NCI-H1417 (cell line): Measurements from ENCODE around the gene FNDC1.
"Not testable (repeated sequence)": the region's sequence is repeated elsewhere in the genome, so short reads cannot be mapped to it uniquely, and the experiment has no call there.

Experiments
- DNase-seq, 3 experiments: peaks; one replicate each; lab custom pipeline; 2025; lab: John Stamatoyannopoulos, UW

The FNDC1 gene

GRCh38 chr6:159259441-159260125 is 90.4 kb downstream of the FNDC1 start:
- DNase-seq = no peak

- no peak for DNase-seq
These were observed 91.0 kb downstream of the FNDC1 start for GRCh38 chr6:159260208-159260607.

GRCh38 chr6:159261995-159262394 is 92.8 kb downstream of the FNDC1 start:
- DNase-seq = no peak

DNA sequence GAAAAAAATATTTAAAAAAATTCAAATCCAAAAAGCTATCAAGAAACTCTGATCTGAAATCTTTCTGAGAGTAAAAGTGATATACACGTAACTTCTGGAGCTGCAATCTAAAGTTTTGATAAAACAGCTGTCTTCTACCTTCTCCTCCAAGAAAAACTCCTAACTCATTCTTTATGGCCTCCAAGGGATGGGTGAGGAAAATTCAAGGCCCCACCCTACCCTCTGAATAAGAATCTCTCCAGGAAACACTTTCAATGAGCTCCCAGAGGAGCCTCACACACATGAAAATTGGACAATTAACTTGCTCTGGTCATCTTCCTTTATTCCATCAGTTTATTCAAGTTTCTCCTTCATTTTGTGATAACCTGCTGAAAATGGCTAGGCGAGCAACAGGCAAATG is 93.4 kb downstream of the FNDC1 start:
- DNase-seq = no peak

DNA sequence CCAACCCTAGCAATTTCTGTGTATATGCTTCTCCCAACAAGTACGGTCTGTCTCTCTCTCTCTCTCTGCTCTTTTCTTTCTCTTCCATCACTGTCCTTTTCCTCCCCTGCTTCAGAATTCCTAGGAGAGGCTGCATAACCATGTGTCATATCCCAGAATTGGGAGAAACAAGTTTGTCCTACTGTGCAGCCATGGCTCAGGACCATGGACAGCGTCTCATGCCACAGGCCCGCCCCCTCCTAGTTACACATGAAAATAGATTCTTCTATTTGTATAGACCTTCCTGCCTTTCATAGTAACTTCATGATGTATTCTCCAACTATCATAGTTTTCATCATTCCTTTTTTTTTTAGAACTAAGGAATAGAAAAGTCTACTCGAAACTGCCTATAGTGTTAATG is 98.0 kb downstream of the FNDC1 start:
- DNase-seq = no peak

DNA sequence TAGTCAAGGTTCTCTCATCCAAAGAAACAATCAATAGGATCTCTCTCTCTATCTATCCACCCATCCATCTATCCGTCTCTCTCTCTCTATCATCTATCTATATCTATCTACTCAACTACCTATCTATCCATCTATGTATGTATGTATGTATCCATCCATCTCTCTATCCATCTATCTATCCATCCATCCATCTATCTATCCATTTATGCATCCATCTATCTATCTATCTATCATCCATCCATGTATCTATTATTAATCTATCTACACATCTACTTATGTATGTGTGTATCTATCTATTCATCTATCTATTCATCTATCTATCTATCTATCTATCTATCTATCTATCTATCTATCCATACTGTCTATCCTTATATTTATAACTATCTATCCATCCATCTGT is 99.3 kb downstream of the FNDC1 start:
- no peak for DNase-seq

- no peak for DNase-seq
These were observed 102.1 kb downstream of the FNDC1 start for GRCh38 chr6:159271257-159271656.

GRCh38 chr6:159278626-159279025 is 109.4 kb downstream of the FNDC1 start:
- no peak for DNase-seq

DNA sequence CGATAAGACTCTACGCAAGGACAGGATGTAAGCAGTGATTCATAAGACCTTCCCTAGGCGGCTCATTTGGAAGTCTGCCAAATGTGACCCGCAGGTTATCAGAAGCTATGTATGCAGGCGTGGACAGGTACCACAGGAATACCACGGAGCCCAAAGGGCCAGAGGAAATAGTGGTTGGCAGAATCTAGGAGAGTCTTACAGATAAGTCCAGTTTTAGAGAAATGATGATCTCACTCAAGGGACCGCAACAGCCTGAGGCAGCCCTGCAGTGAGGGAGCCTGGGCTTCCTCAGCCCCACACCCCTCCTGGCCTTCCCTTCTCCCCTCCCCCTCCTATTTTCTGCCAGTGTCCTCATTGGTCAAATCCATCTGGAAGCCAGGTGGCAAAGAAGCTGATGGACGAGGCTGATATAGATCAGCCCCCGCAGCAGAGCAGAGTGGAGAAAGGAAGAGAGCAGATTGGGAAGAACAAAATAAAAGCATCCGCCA is 110.6 kb downstream of the FNDC1 start:
- peak in 1 of 3 experiments; percentile 37 for DNase-seq

DNA sequence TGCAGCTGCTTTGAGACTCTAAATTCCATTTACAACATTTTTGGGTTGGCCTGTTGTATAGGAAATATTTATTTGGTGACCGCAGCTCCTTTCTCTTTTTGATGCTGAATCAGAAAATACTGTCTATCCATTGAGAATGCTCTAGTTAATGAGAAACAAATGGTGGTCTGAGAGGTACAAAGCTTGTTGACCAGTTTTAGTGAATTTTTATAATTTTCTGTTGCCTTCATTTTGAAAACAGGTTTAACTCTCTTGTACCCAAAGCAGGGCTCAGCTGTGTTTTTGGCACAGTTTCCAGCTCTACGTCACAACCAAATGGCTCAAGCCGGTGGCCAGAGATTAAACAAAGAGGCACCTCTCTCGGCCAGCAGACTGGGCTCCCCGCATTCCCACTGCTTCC is 113.2 kb downstream of the FNDC1 start:
- no peak for DNase-seq

GRCh38 chr6:159284661-159285060 is 115.5 kb downstream of the FNDC1 start:
- not testable (repeated sequence) for DNase-seq

- no peak for DNase-seq
These were observed 129.6 kb downstream of the FNDC1 start for GRCh38 chr6:159298840-159299239.

DNA sequence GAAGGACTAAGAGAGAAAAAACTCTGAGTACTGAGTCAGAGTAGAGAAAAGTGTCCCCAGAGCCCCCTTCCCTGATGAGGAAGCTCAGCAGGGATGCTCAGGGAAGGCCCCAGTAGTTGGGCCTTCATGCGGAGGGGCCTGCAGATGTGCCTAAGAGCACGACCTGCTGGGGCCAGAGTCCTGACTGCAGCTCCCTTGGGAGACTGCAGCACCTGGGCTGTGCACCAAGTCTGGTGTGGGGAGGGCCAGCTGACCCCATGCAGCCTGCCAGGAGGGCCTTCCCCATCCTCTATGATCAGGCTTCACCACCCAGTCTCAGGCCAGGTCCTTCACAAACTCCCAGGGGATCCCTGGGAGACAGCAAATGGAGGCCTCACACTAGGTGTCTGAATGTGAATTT is 130.4 kb downstream of the FNDC1 start:
- DNase-seq = no peak

GRCh38 chr6:159301277-159301676 is 132.1 kb downstream of the FNDC1 start:
- no peak for DNase-seq

DNA sequence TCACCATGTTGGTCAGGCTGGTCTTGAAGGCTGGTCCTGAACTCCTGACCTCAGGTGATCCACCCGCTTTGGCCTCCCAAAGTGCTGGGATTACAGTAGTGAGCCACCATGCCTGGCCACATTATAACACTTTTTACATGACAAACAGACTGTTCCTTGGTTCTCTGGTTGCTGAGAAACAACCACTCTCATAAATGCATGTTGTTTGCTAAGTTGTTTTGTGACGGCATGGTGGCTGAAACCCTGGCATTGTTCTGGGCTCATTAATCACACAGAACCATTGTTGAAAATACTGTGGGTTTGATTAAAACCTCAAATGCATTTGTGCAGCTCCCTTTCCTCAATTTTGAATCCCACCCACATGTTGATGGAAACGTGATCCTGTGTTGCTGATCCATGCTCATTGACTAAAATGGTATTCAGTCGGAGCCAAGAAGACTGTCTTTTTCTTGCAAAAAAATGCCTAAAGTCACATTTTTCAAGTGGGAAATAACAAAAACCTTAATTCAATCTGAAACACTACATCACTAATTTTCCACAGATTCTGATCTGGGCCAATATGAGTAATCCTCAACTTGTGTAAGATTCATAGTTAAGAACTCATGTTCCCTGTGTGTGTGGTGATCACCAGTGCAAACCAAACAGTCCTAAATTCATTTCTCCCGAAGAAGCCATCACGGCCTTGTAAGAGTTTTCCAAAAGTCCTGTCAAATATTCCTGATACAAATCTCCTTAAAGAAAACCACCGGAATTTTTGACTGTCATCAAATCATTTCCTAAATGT is 132.8 kb downstream of the FNDC1 start:
- peak in 1 of 3 experiments; percentile 36 for DNase-seq

GRCh38 chr6:159302594-159302992 is 133.4 kb downstream of the FNDC1 start:
- DNase-seq = peak in 1 of 3 experiments; percentile 49

- DNase-seq = no peak
These were observed 134.0 kb downstream of the FNDC1 start for GRCh38 chr6:159303159-159303558.

DNA sequence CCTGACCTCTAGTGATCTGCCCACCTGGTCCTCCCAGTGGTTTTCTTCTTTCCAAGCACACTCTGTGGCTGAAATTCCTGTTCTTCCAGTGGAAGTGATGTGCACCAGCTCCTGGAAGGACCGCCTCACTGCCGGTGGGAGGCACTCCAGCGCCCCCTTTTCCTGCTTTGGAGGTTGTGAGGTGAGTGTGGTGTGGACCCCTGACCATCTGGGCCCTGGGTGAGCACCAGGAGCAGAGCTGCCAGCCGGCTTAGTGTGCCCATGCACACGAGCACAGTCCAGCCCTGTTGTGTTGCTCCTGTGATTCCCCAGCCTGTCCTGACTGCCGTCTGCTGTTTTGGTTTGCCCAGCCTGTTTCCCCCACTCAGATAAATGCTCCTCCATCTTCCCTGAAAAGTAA is 134.6 kb downstream of the FNDC1 start:
- no peak for DNase-seq

DNA sequence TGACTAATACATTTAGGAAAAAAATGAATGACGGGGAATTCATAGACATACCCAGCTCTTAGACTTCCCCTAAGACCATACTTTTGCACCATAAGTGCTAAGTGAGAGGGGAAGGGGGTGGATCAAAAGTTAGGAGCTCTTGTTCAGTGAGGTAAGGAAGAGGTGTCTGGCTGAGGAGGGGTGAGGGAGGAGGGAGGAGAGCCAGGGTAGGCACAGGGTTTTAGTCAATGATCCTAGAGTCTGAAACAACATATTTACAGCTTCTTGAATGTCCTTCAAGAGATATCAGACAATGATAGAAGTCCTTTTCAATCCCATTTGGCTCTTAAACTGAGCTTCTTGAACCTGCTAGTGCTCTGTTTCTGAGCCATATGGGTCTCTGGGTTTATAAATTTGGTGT is 135.4 kb downstream of the FNDC1 start:
- no peak for DNase-seq

DNA sequence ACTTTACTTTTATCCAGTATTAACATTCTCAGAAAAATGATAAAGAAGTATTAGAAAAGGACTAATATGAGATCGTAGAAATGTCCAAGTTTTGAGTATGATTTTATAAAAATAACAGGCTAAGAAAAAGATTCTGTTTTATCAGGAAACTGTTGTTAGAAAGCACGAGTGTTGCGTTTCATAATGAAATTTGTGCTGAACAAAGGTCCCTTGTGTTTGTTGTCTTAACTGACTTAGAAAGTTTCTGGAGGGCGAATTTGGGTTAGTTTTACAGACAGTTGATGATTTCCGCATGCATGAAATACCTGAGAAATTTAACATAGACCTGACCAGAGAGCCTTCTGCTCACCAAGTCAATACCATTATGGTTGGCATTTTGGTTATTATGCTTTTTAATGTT is 136.0 kb downstream of the FNDC1 start:
- no peak for DNase-seq

DNA sequence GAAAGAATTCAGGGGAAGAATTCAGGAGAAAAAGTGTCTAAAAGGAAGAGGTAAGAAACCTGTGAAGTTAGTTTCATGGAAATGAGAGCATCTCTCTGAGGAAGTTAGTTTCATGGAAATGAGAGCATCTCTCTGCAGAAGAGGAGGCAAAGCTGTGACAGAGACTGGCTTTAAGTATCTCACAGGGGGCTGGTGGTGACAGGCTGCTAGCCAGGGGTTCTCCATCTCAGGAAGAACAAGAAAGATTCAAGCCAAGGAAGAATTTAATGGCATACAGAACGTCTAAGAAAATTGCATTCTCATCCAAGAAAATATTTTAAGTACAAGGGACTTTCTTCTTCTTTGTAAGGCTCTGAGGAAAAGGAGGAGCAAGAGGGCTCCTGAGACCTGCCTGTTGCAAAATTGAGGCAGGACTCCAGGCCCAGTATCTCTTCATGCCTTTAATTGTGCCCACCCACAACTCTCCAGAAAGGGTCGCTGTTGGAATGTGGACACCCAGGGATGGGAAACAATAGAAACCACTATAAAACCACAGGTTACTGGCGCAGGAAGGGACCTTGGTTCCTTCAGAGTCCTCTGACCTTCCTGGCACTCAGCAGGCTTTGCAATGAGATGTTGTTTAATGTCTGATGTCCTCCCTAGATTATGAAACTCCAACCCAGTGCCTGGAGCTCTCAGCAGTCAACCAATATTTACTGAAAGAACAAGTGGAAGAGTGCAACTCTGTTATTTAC is 136.8 kb downstream of the FNDC1 start:
- DNase-seq = no peak

DNA sequence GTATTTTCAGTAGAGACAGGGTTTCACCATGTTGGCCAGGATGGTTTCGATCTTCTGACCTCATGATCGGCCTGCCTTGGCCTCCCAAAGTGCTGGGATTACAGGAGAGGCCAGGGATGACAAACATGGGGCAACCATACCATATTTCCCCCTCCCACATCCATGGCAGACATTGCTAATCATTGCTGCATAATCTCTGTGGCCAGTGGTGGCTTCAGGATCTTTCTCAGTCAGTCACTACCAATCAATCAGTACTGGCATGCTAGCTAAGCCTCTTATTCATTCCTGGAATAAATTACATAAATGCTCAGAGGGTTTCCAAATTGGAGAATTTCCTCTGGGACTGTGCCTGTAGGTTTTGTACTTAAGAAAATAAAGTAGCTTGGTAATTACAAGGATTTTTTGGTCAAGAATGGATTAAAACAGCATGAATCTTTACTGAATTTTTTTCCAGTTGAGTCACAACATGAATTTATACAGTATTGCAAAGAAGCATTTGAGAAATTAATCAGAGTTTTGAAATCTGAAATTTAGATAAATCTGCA is 138.1 kb downstream of the FNDC1 start:
- no peak for DNase-seq
